ENCODE measurements around the gene ENO1. TPM values are rescaled to one million over a fixed set of nuclear protein-coding genes. Genes with fewer than 3 reads are reported as not detected.

ENO1 gene
- total and polyA plus RNA-seq, 2 of the 8 experiments (the other 6 are each of a cell fraction or from before 2014, with no cell fraction given), result 1,763 to 2,117 TPM

- TF ChIP-seq CHD7 (IDR thresholded peaks at IDR 0.05; ENCODE audit: insufficient replicate concordance, low read length) (no peak), POLR2A (IDR thresholded peaks at IDR 0.05; ENCODE audit: control extremely low read depth in 1 of 2, low read depth in 2 of 2, low read length in 2 of 2) (peak in 1 of 2 experiments; percentile 37; a peak in 2 of 3 replicates)
Measured at GRCh38 chr1:8875216-8875861, 3.1 kb downstream of the ENO1 start (continued).

All from H1 (cell line).